T-helper 9 cell (primary cell): ENCODE results near the gene AOAH.

Experiments
- DNase-seq: peaks from one replicate; pipeline ENCODE4 v3.0.0-alpha.2; 2020
- total RNA-seq, 2 donors: gene quantifications; one replicate each; lab custom pipeline; 2026; lab: John Stamatoyannopoulos, UW

The AOAH gene
- total RNA-seq: 1.2 to 1.5 reads per million in 2 donors

- DNase-seq: peak; percentile 52
Observed at GRCh38 chr7:36723951-36724664, at the start of gene AOAH. TSS of gene AOAH (minus strand) at chr7:36724494. CDS start at chr7:36724148, 346 bp downstream.

- DNase-seq: no peak
Observed at GRCh38 chr7:36766451-36766850, 42.2 kb upstream of the AOAH start.

- no peak for DNase-seq
Observed at GRCh38 chr7:36765605-36766004, 41.3 kb upstream of the AOAH start.

- DNase-seq: no peak
Observed at GRCh38 chr7:36764929-36765328, 40.6 kb upstream of the AOAH start.

- no peak for DNase-seq
Observed at GRCh38 chr7:36763132-36763816, 39.0 kb upstream of the AOAH start.

- no peak for DNase-seq
Observed at GRCh38 chr7:36762394-36762793, 38.1 kb upstream of the AOAH start.

- no peak for DNase-seq
Observed at GRCh38 chr7:36761835-36762234, 37.5 kb upstream of the AOAH start.

GRCh38 chr7:36760856-36761762, 36.8 kb upstream of the AOAH start:
- DNase-seq: no peak

- no peak for DNase-seq
Observed at GRCh38 chr7:36758879-36759278, 34.6 kb upstream of the AOAH start.

- DNase-seq: no peak
Observed at GRCh38 chr7:36755484-36755883, 31.2 kb upstream of the AOAH start.

GRCh38 chr7:36752026-36752711, 27.9 kb upstream of the AOAH start:
- DNase-seq: no peak

- DNase-seq: no peak
Observed at GRCh38 chr7:36750451-36750850, 26.2 kb upstream of the AOAH start.

- no peak for DNase-seq
Observed at GRCh38 chr7:36749282-36749960, 25.1 kb upstream of the AOAH start.

GRCh38 chr7:36748017-36748487, 23.8 kb upstream of the AOAH start:
- no peak for DNase-seq

GRCh38 chr7:36747280-36748016, 23.2 kb upstream of the AOAH start:
- no peak for DNase-seq

- no peak for DNase-seq
Observed at GRCh38 chr7:36746347-36746746, 22.1 kb upstream of the AOAH start.

- no peak for DNase-seq
Observed at GRCh38 chr7:36742911-36743775, 18.8 kb upstream of the AOAH start.

- DNase-seq: no peak
Observed at GRCh38 chr7:36741866-36742265, 17.6 kb upstream of the AOAH start.

GRCh38 chr7:36739351-36739750, 15.1 kb upstream of the AOAH start:
- DNase-seq: no peak

GRCh38 chr7:36736899-36737211, 12.6 kb upstream of the AOAH start:
- DNase-seq: no peak
